ENCODE measurements around the gene CYP26C1. TPM values are rescaled to one million over a fixed set of nuclear protein-coding genes. Genes with fewer than 3 reads are reported as not detected.

The CYP26C1 gene
- total and polyA plus RNA-seq, 2 experiments from 2014 or later, result not detected

GRCh38 chr10:93095225-93095624 lies 34.6 kb downstream of the CYP26C1 start:
- Histone ChIP-seq H3K9ac (no peak overlapping the region), H3K79me2 (ENCODE audit: insufficient read depth) (no peaks in the 10 kb centered on the region), H3F3A (ENCODE audit: insufficient read depth) (no peaks in the 10 kb centered on the region), H3K27ac (no peak overlapping the region), H3K4me1 (ENCODE audit: insufficient read depth) (no peaks in the 10 kb centered on the region), H3K27me3 (replicated peaks; ENCODE audit: insufficient read depth) (no peaks in the 10 kb centered on the region), H3K36me3 (ENCODE audit: low read depth) (no peaks in the 10 kb centered on the region), H3K9me2 (ENCODE audit: insufficient read depth) (no peaks in the 10 kb centered on the region), H4K20me1 (ENCODE audit: insufficient read depth) (no peaks in the 10 kb centered on the region), H2AFZ (no peak overlapping the region), H3K9me3 (ENCODE audit: low read depth) (no peaks in the 10 kb centered on the region), H3K4me3 (no peak overlapping the region), H3K4me2 (ENCODE audit: unreplicated experiment) (no peak overlapping the region)
- WGBS, 2 experiments (ENCODE audit: low coverage in 1 of 2, low lambda C conversion rate in 2 of 2, missing lambda C conversion rate in 2 of 2), result 67 to 84% methylated on average over 1 of the region's 1 CpG
- no peak for TF ChIP-seq EZH2phosphoT487 (IDR thresholded peaks at IDR 0.05; ENCODE audit: insufficient read depth, low read depth)
- TF ChIP-seq EZH2 (IDR thresholded peaks at IDR 0.05; ENCODE audit: insufficient read depth, poor library complexity, severe bottlenecking), result no peak
- no peak for DNase-seq
- in situ Hi-C loops (cut with MboI), result loop anchor here (25.0 kb wide), 1 partner anchor 417 kb away; no protein-coding TSS in a partner anchor

GRCh38 chr10:93096901-93097300 lies 36.3 kb downstream of the CYP26C1 start:
- in situ Hi-C loops (cut with MboI), result loop anchor here (25.0 kb wide), 1 partner anchor 415 kb away; no protein-coding TSS in a partner anchor
- H3K9ac ChIP-seq, result no peak overlapping the region
- no peak overlapping the region for H3K27ac ChIP-seq
- no peaks in the 10 kb centered on the region for H3F3A ChIP-seq (ENCODE audit: insufficient read depth)
- H3K4me2 ChIP-seq (ENCODE audit: unreplicated experiment), result no peak overlapping the region
- DNase-seq, result no peak
- 47 to 51% methylated on average over 5 of the region's 5 CpGs for WGBS, 2 experiments (ENCODE audit: low coverage in 1 of 2, low lambda C conversion rate in 2 of 2, missing lambda C conversion rate in 2 of 2)
- H3K27me3 ChIP-seq (replicated peaks; ENCODE audit: insufficient read depth), result no peaks in the 10 kb centered on the region
- no peaks in the 10 kb centered on the region for H3K79me2 ChIP-seq (ENCODE audit: insufficient read depth)
- no peaks in the 10 kb centered on the region for H3K9me2 ChIP-seq (ENCODE audit: insufficient read depth)
- H3K4me3 ChIP-seq, result no peak overlapping the region
- no peaks in the 10 kb centered on the region for H3K4me1 ChIP-seq (ENCODE audit: insufficient read depth)
- no peak for TF ChIP-seq EZH2 (IDR thresholded peaks at IDR 0.05; ENCODE audit: insufficient read depth, poor library complexity, severe bottlenecking)
- TF ChIP-seq EZH2phosphoT487 (IDR thresholded peaks at IDR 0.05; ENCODE audit: insufficient read depth, low read depth), result no peak
- H4K20me1 ChIP-seq (ENCODE audit: insufficient read depth), result no peaks in the 10 kb centered on the region
- no peak overlapping the region for H2AFZ ChIP-seq
- no peaks in the 10 kb centered on the region for H3K36me3 ChIP-seq (ENCODE audit: low read depth)
- no peaks in the 10 kb centered on the region for H3K9me3 ChIP-seq (ENCODE audit: low read depth)

- H3F3A ChIP-seq (ENCODE audit: insufficient read depth), result no peaks in the 10 kb centered on the region
- DNase-seq, result no peak
- no peaks in the 10 kb centered on the region for H3K36me3 ChIP-seq (ENCODE audit: low read depth)
- H3K27ac ChIP-seq, result no peak overlapping the region
- no peaks in the 10 kb centered on the region for H3K4me1 ChIP-seq (ENCODE audit: insufficient read depth)
- no peaks in the 10 kb centered on the region for H3K79me2 ChIP-seq (ENCODE audit: insufficient read depth)
- H3K9me3 ChIP-seq (ENCODE audit: low read depth), result no peaks in the 10 kb centered on the region
- no peaks in the 10 kb centered on the region for H4K20me1 ChIP-seq (ENCODE audit: insufficient read depth)
- no peaks in the 10 kb centered on the region for H3K9me2 ChIP-seq (ENCODE audit: insufficient read depth)
- no peaks in the 10 kb centered on the region for H3K27me3 ChIP-seq (replicated peaks; ENCODE audit: insufficient read depth)
- TF ChIP-seq EZH2phosphoT487 (IDR thresholded peaks at IDR 0.05; ENCODE audit: insufficient read depth, low read depth) (no peak), EZH2 (IDR thresholded peaks at IDR 0.05; ENCODE audit: insufficient read depth, poor library complexity, severe bottlenecking) (no peak)
- WGBS, 2 experiments (ENCODE audit: low coverage in 1 of 2, low lambda C conversion rate in 2 of 2, missing lambda C conversion rate in 2 of 2), result 88 to 89% methylated on average over 9 of the region's 9 CpGs
- no peak overlapping the region for H3K4me2 ChIP-seq (ENCODE audit: unreplicated experiment)
- H3K4me3 ChIP-seq, result no peak overlapping the region
- H2AFZ ChIP-seq, result no peak overlapping the region
- in situ Hi-C loops (cut with MboI), result loop anchor here (25.0 kb wide), 1 partner anchor 415 kb away; no protein-coding TSS in a partner anchor
- H3K9ac ChIP-seq, result no peak overlapping the region
These were observed 36.8 kb downstream of the CYP26C1 start for GRCh38 chr10:93097386-93097785.

GRCh38 chr10:93098816-93099215 lies 38.2 kb downstream of the CYP26C1 start:
- no peak overlapping the region for H3K9ac ChIP-seq
- no peaks in the 10 kb centered on the region for H3F3A ChIP-seq (ENCODE audit: insufficient read depth)
- no peaks in the 10 kb centered on the region for H3K9me3 ChIP-seq (ENCODE audit: low read depth)
- no peak overlapping the region for H3K27ac ChIP-seq
- no peaks in the 10 kb centered on the region for H3K36me3 ChIP-seq (ENCODE audit: low read depth)
- TF ChIP-seq EZH2phosphoT487 (IDR thresholded peaks at IDR 0.05; ENCODE audit: insufficient read depth, low read depth) (no peak), EZH2 (IDR thresholded peaks at IDR 0.05; ENCODE audit: insufficient read depth, poor library complexity, severe bottlenecking) (no peak)
- H3K4me2 ChIP-seq (ENCODE audit: unreplicated experiment), result no peak overlapping the region
- in situ Hi-C loops (cut with MboI), result loop anchor here (25.0 kb wide), 1 partner anchor 413 kb away; no protein-coding TSS in a partner anchor
- H3K27me3 ChIP-seq (replicated peaks; ENCODE audit: insufficient read depth), result no peaks in the 10 kb centered on the region
- no peaks in the 10 kb centered on the region for H3K4me1 ChIP-seq (ENCODE audit: insufficient read depth)
- no peak overlapping the region for H3K4me3 ChIP-seq
- H3K9me2 ChIP-seq (ENCODE audit: insufficient read depth), result no peaks in the 10 kb centered on the region
- WGBS, 2 experiments (ENCODE audit: low coverage in 1 of 2, low lambda C conversion rate in 2 of 2, missing lambda C conversion rate in 2 of 2), result 40 to 44% methylated on average over 3 of the region's 3 CpGs
- H4K20me1 ChIP-seq (ENCODE audit: insufficient read depth), result no peaks in the 10 kb centered on the region
- DNase-seq, result no peak
- H3K79me2 ChIP-seq (ENCODE audit: insufficient read depth), result no peaks in the 10 kb centered on the region
- no peak overlapping the region for H2AFZ ChIP-seq
